SU-DHL-6 (cell line): ENCODE measurements around the gene KHSRP.

Source experiments
- H2AFZ ChIP-seq: fragments of 200-600 bp; sonication (generic); 2 replicates; pipeline ENCODE4 v1.6.1; 2014; ENCODE audit warnings: low read depth, mild to moderate bottlenecking, moderate library complexity, mixed read lengths, antibody characterized with exemption, low read length; ENCODE audit not compliant: severe bottlenecking
- H3F3A ChIP-seq: fragments of 200-600 bp; shearing (Covaris generic); 2 replicates; pipeline ENCODE4 v1.6.0; 2016; ENCODE audit warnings: antibody characterized with exemption, mild to moderate bottlenecking; ENCODE audit not compliant: insufficient read depth
- H3K27ac ChIP-seq: fragments of 200-600 bp; sonication (generic); 2 replicates; pipeline ENCODE4 v1.5.1; 2016; ENCODE audit warnings: low read depth, mild to moderate bottlenecking, low read length, moderate library complexity, mixed read lengths
- H3K27me3 ChIP-seq: fragments of 200-600 bp; sonication (generic), shearing (Covaris generic); 2 replicates; pipeline ENCODE4 v1.6.0; 2014; ENCODE audit warnings: mild to moderate bottlenecking, low read length
- H3K36me3 ChIP-seq: fragments of 200-600 bp; sonication (generic); 2 replicates; pipeline ENCODE4 v1.6.1; 2014; ENCODE audit warnings: mild to moderate bottlenecking, low read length, mixed read lengths
- H3K4me2 ChIP-seq: fragments of 300-600, 200-600 bp; shearing (Covaris generic), sonication (generic); 2 replicates; pipeline ENCODE4 v1.6.0; 2014; ENCODE audit warnings: low read length, low read depth, mild to moderate bottlenecking; ENCODE audit not compliant: poor library complexity, severe bottlenecking
- H3K4me3 ChIP-seq: fragments of 200-600 bp; sonication (generic); 2 replicates; pipeline ENCODE4 v1.5.1; 2014; ENCODE audit warnings: antibody characterized with exemption, low read length, mild to moderate bottlenecking, mixed read lengths; ENCODE audit not compliant: insufficient read depth, poor library complexity, severe bottlenecking
- H3K79me2 ChIP-seq: fragments of 200-600 bp; sonication (generic); 2 replicates; pipeline ENCODE4 v1.6.1; 2014; ENCODE audit warnings: mild to moderate bottlenecking, low read length, moderate library complexity; ENCODE audit not compliant: insufficient read depth
- H3K9ac ChIP-seq: fragments of 200-600 bp; sonication (generic); 2 replicates; pipeline ENCODE4 v1.7.0; 2014; ENCODE audit warnings: mild to moderate bottlenecking, low read length
- H3K9me2 ChIP-seq: fragments of 200-600 bp; sonication (generic); replicated peaks from 2 replicates; pipeline ENCODE4 v1.6.1; 2014; ENCODE audit warnings: low read length; ENCODE audit not compliant: insufficient read depth
- H3K9me3 ChIP-seq: fragments of 200-600 bp; sonication (generic); 2 replicates; pipeline ENCODE4 v1.6.1; 2014; ENCODE audit warnings: low read length, mixed read lengths; ENCODE audit not compliant: insufficient read depth
- H4K20me1 ChIP-seq: fragments of 200-600 bp; sonication (generic); 2 replicates; pipeline ENCODE4 v1.6.1; 2014; ENCODE audit warnings: low read depth, mild to moderate bottlenecking, antibody characterized with exemption, low read length, moderate library complexity, mixed read lengths
- EZH2phosphoT487 ChIP-seq: fragments of 200-600 bp; sonication (generic), shearing (Covaris generic); conservative IDR thresholded peaks from 2 replicates; pipeline ENCODE4 v1.6.1; 2018; ENCODE audit warnings: mild to moderate bottlenecking, antibody characterized with exemption, low read length, moderate library complexity, mixed read lengths
- TF ChIP-seq, protein P1 (sequence below): fragments of 200-600 bp; sonication (generic); IDR thresholded peaks from one replicate; pipeline ENCODE4 v1.5.1; 2017; ENCODE audit warnings: antibody characterized with exemption, mild to moderate bottlenecking, low read length, moderate library complexity; ENCODE audit not compliant: insufficient read depth, poor library complexity, severe bottlenecking

Gene KHSRP

DNA sequence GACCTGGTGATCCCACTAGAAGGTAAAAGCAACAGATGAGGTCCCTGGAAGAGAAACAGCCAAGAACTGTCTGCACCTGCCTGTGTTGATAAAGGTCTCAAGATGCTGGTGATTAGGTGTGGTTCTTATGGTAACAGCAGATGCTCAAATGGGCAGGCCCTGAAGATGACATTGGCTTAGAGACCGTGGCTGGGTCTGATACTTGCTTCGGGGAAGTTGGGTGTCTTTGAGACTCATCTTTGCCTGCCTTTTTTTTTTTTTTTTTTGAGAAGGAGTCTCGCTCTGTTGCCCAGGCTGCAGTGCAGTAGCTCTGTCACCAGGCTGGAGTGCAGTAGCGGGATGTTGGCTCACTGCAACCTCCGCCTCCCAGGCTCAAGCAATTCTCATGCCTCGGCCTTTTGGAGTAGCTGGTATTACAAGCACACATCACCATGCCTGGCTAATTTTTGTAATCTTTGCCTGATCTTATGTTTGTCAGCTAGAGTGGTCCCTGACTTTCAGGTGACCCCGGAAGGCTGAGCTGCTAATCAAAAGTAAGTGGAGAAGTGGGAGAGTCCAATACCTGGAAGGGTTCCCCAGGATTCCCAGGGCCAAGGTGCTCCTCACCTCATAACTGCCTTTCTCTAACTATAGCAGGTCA is 27.1 kb upstream of the KHSRP start:
- Histone ChIP-seq H3K9ac (no peak overlapping the region), H4K20me1 (no peaks in the 10 kb centered on the region), H2AFZ (no peak overlapping the region), H3F3A (no peaks in the 10 kb centered on the region), H3K9me3 (no peaks in the 10 kb centered on the region), H3K4me3 (no peak overlapping the region), H3K27ac (no peak overlapping the region), H3K9me2 (no peaks in the 10 kb centered on the region), H3K4me2 (no peak overlapping the region), H3K36me3 (peaks cover 6% of the 10 kb centered on the region; the same call in 1 of the 2 replicates), H3K27me3 (no peaks in the 10 kb centered on the region), H3K79me2 (no peaks in the 10 kb centered on the region)
- TF ChIP-seq, protein P1, sequence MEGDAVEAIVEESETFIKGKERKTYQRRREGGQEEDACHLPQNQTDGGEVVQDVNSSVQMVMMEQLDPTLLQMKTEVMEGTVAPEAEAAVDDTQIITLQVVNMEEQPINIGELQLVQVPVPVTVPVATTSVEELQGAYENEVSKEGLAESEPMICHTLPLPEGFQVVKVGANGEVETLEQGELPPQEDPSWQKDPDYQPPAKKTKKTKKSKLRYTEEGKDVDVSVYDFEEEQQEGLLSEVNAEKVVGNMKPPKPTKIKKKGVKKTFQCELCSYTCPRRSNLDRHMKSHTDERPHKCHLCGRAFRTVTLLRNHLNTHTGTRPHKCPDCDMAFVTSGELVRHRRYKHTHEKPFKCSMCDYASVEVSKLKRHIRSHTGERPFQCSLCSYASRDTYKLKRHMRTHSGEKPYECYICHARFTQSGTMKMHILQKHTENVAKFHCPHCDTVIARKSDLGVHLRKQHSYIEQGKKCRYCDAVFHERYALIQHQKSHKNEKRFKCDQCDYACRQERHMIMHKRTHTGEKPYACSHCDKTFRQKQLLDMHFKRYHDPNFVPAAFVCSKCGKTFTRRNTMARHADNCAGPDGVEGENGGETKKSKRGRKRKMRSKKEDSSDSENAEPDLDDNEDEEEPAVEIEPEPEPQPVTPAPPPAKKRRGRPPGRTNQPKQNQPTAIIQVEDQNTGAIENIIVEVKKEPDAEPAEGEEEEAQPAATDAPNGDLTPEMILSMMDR: no peak
- no peak for TF ChIP-seq EZH2phosphoT487

DNA sequence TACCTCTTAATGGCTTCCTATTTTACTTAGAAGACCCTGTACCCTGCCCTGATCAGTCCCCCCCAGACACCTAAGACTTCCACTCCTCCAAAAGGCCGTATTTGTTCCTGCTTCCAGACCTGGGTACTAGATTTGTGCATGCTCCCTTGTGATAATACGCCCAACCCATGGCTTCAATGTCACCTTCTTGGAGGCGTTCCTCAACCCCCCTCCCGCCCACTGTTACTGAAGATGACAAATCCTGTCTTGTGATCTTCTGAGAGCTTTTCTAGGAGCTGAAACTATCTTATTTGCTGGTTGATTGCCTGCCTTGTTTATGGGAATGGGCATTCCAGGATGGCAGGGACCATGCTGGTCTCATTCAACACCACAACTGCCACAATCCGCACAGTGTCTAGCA is 25.6 kb upstream of the KHSRP start:
- H2AFZ ChIP-seq: no peak overlapping the region
- no peaks in the 10 kb centered on the region for H3K27me3 ChIP-seq

DNA sequence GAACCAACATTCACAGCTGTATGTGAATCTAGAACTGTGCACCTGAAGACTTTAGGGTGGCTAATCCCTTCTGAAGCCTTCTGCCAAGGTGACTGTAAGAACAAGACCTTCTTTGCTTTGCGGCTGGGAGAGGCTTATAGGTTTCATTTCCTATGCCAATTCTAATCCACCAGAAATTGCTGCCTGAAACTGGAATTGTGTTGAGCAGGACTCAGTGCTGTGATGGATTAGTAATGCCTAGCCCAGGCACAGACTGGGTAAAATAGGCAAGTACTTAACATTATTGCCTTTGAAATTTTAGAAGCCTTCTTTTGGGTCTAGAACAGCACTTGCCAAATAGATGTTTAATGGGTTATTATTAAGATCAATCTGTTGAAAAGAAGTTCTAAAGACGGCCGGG is 23.4 kb upstream of the KHSRP start:
- no peaks in the 10 kb centered on the region for H4K20me1 ChIP-seq
- no peak overlapping the region for H3K4me3 ChIP-seq
- H2AFZ ChIP-seq: no peak overlapping the region
- no peak overlapping the region for H3K9ac ChIP-seq
- no peaks in the 10 kb centered on the region for H3F3A ChIP-seq
- H3K27me3 ChIP-seq: no peaks in the 10 kb centered on the region
- TF ChIP-seq EZH2phosphoT487: no peak
- TF ChIP-seq, protein P1: no peak
- H3K4me2 ChIP-seq: no peak overlapping the region
- no peaks in the 10 kb centered on the region for H3K9me2 ChIP-seq
- no peaks in the 10 kb centered on the region for H3K79me2 ChIP-seq
- H3K27ac ChIP-seq: no peak overlapping the region
- H3K9me3 ChIP-seq: no peaks in the 10 kb centered on the region
- no peaks in the 10 kb centered on the region for H3K36me3 ChIP-seq

More for the DNA sequence above, 25.6 kb upstream of the KHSRP start:
- Histone ChIP-seq H3K79me2 (no peaks in the 10 kb centered on the region), H3F3A (no peaks in the 10 kb centered on the region), H3K9me2 (no peaks in the 10 kb centered on the region), H3K9me3 (no peaks in the 10 kb centered on the region), H3K4me3 (no peak overlapping the region), H3K9ac (no peak overlapping the region), H3K4me2 (no peak overlapping the region), H4K20me1 (no peaks in the 10 kb centered on the region), H3K27ac (no peak overlapping the region), H3K36me3 (peaks cover 6% of the 10 kb centered on the region; the same call in 1 of the 2 replicates)
- no peak for TF ChIP-seq EZH2phosphoT487
- TF ChIP-seq, protein P1: no peak
